GM19099 (cell line): ENCODE measurements around the gene ACTBL2.

ENCODE experiments used
- POLR2A ChIP-seq: IDR thresholded peaks from 3 replicates; pipeline ENCODE4 v1.6.1; 2011; ENCODE audit warnings: low read depth; ENCODE audit not compliant: insufficient read length; ENCODE audit errors: extremely low read depth

ACTBL2 gene

GRCh38 chr5:57499262-57500050, 16.8 kb upstream of the ACTBL2 start:
- no peak for TF ChIP-seq POLR2A

GRCh38 chr5:57497733-57498132, 15.1 kb upstream of the ACTBL2 start:
- no peak for TF ChIP-seq POLR2A

GRCh38 chr5:57495285-57496086, 12.9 kb upstream of the ACTBL2 start:
- TF ChIP-seq POLR2A = no peak

- no peak for TF ChIP-seq POLR2A
These were observed 11.8 kb upstream of the ACTBL2 start for GRCh38 chr5:57494104-57495098.

- no peak for TF ChIP-seq POLR2A
These were observed 10.4 kb upstream of the ACTBL2 start for GRCh38 chr5:57493034-57493433.

GRCh38 chr5:57492632-57493031, 10.0 kb upstream of the ACTBL2 start:
- TF ChIP-seq POLR2A = no peak

- no peak for TF ChIP-seq POLR2A
These were observed 8.9 kb upstream of the ACTBL2 start for GRCh38 chr5:57491369-57491965.

GRCh38 chr5:57488215-57488955, 5.8 kb upstream of the ACTBL2 start:
- no peak for TF ChIP-seq POLR2A

GRCh38 chr5:57486027-57486602, 3.5 kb upstream of the ACTBL2 start:
- TF ChIP-seq POLR2A = no peak

- no peak for TF ChIP-seq POLR2A
These were observed 3.8 kb downstream of the ACTBL2 start for GRCh38 chr5:57478826-57479225.

GRCh38 chr5:57476601-57477056, 6.0 kb downstream of the ACTBL2 start:
- no peak for TF ChIP-seq POLR2A

GRCh38 chr5:57470339-57470738, 12.3 kb downstream of the ACTBL2 start:
- no peak for TF ChIP-seq POLR2A

GRCh38 chr5:57468481-57469163, 14.0 kb downstream of the ACTBL2 start:
- no peak for TF ChIP-seq POLR2A

- no peak for TF ChIP-seq POLR2A
These were observed 16.1 kb downstream of the ACTBL2 start for GRCh38 chr5:57466544-57466943.
